HG02884 (cell line): ENCODE results near the gene ZNF524.
A peak's percentile ranks its signal among the peaks of the same experiment; 100 is the strongest.
"Not testable (repeated sequence)": the region's sequence is repeated elsewhere in the genome, so short reads cannot be mapped to it uniquely, and the experiment has no call there.

Experiments used
- ATAC-seq: cut with Tn5 transposase; IDR thresholded peaks from one replicate; pipeline ENCODE4 v1.9.1; 2021; ENCODE audit warnings: mild to moderate bottlenecking, moderate library complexity; ENCODE audit not compliant: unreplicated experiment

Gene ZNF524, protein sequence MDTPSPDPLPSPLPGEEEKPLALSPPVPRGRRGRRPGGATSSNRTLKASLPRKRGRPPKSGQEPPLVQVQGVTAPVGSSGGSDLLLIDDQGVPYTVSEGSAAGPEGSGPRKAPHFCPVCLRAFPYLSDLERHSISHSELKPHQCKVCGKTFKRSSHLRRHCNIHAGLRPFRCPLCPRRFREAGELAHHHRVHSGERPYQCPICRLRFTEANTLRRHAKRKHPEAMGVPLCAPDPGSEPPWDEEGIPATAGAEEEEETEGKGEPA

DNA sequence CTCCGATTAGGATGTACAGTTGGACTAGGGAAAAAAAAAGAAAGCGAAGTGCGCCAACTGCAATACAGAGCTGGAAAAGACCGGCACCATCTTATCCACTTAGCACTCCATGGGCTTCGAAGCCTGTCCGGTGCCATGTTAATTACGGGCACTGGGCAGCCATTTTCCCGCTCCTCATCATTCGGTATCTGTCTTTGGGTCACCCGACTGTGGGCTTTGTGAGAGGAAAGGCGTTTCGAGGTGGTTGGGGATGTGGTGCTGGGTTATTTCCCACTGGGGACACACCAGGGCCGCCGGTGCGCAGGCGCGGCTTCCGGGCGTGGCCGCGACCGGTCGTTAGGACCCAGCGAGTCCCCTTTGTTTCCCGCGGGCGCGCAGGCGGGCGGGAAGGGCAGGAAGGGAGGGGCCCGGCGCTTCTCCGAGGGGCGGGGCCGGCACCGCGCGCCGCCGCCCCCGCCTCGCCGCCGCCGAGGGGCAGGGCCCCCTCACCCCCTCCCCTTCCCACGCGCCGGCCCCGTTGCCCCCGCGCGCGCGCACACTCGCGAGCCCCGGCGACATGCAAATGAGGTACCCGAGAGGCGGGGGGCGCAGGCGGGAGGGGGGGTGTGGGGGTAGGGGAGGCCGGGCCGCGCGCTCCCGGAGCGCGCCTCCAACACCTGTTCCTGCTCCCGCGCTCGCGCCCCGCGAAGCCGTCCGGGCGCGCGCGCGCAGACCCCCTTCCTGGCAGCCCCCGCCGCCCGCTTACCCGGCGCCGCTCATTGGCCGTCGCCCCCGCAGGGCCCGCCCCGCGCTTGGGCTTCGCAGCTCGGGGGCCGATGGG lies at the start of gene ZNF524:
TSS of gene ZNF524 (plus strand) at position 447 of the 820 bp plus-strand sequence. CDS start 1,825 bp downstream, outside the sequence.
- peak; percentile 36 for ATAC-seq

DNA sequence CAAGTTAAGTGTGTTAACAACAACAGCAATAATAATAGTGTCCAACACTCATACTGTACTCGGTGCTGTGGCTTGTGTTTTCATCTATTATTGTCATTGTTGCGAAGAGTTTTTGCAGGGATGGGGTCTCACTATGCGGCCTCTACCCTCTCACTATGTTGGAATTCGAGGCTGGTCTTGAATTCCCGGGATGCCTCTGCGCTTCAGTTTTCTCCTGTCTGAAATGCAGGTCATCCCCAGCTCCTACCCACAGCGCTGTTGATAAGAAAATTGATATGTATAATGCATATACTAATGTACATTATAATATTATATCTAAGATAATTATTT lies 49.8 kb upstream of the ZNF524 start:
- no peak for ATAC-seq

DNA sequence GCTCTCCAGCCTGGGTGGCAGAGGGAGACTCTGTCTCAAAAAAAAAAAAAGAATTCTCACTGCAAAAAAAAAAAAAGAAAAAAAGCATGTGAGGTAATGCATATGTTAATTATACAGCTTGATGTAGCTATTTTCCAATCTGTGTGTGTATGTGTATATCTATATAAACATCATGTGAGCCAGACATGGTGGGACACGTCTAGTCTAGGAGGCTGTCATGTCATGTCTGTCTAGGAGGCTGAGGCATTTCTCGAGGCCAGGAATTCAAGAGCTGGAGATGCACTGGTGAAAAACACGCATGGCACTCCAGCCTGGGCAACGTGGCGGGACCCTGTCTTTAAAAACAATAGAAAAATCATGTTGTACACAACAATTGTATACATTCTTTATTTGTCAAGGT lies 47.9 kb upstream of the ZNF524 start:
- ATAC-seq: no peak

DNA sequence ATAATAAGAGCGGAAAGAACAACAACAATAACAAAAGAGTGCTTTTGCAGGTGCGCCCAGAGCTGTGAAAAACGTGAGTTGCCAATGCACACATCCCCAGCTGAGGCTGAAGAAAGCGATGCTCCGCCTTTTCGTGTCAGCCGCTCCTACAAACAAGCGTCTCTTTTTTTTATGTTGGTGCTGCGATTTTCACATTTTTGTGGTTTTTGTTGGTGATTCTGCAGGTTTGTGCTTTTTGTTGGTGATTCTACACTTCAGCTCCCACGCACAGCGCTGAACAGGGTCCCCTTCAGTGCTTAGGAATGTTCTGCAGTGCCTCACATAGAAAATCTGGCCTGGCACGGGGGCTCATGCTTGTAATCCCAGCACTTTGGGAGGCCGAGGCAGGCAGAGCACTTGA lies 47.5 kb upstream of the ZNF524 start:
- ATAC-seq: no peak

DNA sequence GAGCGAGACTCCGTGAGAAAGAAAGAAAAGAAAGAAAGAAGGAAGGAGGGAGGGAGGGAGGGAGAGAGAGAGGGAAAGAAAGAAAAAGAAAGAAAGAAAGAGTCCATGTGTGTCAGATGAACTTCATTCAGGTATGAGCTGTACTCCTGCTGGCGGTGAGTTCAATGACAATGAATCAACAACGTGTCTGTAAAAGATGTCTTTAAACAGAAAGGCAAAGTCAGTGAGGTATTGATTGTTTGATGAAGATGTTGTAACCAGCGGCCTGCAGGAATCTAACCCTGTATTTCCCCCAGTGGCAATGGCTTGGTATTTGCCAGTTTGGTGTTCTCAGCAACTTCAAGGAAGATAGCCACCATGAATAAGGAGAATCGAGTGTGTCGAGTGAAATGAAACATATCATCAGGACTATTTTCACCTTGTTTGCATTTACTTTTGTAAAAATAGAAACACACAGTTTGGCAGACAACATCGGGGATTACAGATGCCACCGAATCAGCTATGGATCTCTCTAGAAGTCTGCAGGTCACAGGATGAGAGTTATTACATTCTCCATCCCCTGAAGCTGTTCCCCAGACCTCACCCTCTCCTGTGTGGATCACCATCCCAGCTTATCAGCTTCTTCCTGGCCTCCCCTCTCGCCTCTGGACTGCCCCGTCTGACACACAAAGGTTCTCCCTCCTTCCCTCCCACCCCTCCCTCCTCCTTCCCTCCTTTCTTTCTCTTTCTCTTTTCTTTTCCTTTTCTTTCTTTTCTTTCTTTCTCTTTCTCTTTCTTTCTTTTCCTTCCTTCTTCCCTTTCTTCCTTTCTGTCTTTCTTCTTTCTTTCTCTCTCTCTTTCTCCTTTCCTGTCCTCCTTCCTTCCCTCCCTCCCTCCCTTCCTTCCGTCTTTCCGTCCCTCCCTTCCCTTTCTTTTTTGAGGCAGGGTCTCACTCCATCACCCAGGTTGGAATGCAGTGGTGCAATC lies 46.6 kb upstream of the ZNF524 start:
- ATAC-seq: no peak

DNA sequence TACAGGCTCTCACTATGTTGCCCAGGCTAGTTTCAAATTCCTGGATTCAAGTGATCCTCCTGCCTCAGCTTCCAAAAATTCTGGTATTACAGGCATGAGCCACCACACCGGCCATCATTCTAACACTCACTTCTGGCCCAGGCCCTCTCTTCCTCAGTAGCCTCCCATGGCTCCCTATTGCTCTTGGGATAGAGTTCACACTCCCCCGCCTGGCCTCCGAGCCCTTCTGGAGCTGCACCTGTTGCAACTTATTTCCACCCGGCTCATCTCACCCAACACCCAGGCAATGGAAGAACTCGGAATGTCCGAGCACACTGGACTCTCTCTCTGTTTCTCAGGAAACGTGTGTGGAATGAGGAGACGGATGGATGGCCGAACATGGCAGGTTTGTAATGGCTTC lies 45.8 kb upstream of the ZNF524 start:
- ATAC-seq: no peak

DNA sequence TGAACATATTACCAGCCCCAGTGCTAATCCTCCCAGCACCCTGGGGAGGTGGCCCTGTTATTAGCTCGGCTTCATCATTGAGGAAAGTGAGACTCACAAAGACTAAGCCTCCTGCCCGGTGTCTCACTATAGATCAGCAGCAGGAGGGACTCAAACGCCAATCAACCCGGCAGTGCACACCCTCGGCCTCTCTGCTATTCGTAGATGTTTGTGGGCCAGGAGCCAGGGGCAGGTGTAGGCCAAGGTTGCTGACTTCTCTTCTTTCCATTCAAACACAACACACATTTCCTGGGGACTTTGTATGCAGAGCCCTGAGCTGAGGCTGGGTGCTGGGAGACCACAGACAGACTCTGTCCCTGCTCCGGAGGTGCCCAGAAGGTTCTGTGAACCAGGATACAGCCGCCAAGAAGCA lies 45.3 kb upstream of the ZNF524 start:
- ATAC-seq: no peak

DNA sequence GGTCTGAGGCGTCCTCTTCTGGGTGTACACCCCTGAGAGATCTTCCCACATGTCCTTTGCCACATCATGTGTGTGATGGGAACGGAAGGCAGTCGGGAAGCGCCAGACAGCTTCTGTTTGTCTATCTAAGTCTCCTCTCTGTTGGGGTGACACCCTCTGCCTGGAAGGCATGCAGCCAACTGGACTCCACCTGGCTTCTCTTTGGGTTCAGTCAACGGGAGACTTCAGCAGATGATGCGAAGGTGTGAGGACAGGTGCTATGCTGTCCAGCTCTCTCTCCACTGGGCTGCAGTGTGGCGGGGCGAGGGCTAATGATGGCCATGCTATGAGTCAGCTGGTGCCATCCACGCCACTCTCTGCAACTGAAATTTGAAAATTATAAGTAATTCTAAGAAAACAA lies 40.4 kb upstream of the ZNF524 start:
- ATAC-seq: no peak

DNA sequence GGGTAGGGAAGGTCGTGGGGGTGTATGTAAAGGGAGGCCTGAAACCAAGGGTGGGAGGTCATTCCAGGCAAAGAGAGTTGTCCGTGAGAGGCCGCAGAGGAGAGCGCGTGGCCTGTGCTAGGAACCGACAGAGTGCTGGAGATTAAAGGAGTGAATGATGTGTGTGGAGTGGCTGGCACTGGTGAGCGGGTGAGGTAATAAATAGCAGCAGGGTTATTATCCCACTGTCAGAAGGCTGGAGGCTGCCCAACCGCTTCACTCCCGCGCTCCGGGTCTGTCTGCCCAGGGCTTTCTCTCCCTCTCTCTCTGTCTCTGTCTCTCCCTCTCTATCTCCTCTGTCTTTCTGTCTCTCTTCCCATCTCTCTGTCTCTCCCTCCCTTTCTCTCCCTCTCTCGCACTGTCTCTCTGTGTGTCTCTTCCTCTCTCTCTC lies 36.8 kb upstream of the ZNF524 start:
- ATAC-seq: no peak

DNA sequence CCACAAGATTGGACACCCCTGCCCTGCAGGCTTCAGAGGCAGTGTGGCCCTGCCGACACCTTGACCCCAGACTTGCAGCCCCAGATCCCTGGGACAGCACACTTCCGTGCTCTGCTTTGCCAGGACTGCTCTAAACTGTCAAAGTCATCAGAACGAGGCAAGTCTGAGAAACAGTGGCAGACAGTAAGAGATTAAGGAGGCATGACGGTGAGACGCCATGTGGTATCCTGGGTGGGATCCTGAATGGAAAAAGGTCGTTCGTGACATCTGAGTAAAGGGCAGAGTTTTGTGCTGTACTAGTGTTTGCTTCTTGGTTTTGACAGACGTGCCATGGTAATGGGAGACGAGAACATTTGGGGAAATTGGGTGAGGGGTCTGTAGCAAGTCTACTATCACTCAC lies 33.3 kb upstream of the ZNF524 start:
- ATAC-seq: no peak

DNA sequence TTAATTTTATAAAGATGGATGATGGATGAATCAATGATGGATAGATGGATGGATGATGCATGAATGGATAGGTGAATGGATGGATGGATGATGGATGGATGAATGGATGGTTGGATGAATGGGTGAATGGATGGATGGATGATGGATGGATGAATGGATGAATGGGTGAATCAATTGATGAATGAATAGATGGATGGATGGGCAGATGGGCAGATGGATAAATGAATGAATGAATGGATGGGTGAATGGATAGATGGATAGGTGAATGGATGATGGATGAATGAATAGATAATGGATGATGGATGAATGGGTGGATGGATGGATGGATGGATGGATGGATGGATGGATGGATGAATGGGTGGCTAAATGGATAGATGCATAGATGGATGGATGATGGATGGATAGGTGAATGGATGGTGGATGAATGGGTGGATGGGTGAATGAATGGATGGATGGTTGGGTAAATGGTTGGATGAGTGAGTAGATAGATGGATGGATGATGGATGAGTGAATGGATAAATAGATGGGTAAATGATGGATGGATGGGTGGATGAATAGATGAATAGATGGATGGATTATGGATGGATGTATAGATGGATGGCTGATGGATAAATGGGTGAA lies 32.3 kb upstream of the ZNF524 start:
- no peak for ATAC-seq

DNA sequence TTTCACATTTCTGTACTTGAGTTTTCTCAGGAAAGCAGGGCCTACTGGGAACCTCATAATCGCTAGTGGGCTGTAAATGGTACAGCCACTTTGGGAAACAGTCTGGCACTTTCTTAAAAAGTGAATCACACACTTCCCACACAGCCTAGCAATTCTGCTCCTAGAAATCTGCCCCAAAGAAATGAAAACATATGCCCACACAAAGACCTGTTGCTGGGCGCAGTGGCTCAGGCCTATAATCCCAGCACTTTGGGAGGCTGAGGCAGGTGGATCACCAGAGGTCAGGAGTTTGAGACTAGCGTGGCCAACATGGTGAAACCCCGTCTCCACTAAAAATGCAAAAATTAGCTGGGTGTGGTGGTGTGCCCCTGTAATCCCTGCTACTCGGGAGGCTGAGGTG lies 30.6 kb upstream of the ZNF524 start:
- not testable (repeated sequence) for ATAC-seq

DNA sequence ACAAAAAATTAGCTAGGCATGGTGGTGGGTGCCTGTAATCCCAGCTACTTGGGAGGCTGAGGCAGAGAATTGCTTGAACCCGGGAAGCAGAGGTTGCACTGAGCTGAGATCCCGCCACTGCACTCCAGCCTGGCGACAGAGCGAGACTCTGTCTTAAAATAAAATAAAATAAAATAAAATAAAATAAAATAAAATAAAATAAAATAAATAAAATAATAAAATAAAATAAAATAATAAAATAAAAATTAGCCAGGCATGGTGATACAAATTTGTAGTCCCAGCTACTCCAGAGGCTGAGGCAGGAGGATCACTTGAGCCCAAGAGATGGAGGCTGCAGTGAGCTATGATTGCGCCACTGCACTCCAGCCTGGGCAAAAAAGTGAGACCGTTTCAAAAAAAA lies 26.2 kb upstream of the ZNF524 start:
- ATAC-seq: not testable (repeated sequence)

DNA sequence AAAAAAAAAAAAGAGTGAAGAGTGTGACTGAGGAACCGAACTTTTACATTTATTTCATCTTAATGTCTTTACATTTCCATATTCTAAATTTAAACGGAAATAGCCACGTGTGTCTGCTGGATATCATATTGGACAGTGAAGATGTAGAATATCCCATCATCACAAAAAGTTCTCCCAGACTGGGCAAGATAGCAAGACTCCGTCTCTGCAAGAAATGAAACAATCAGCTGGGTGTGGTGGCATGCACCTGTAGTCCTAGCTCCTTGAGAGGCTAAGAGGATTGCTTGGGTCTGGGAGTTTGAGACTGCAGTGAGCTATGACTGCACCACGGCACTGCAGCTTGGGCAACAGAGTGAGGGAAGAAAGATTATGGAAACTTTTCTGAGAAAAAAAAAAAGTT lies 23.3 kb upstream of the ZNF524 start:
- no peak for ATAC-seq

DNA sequence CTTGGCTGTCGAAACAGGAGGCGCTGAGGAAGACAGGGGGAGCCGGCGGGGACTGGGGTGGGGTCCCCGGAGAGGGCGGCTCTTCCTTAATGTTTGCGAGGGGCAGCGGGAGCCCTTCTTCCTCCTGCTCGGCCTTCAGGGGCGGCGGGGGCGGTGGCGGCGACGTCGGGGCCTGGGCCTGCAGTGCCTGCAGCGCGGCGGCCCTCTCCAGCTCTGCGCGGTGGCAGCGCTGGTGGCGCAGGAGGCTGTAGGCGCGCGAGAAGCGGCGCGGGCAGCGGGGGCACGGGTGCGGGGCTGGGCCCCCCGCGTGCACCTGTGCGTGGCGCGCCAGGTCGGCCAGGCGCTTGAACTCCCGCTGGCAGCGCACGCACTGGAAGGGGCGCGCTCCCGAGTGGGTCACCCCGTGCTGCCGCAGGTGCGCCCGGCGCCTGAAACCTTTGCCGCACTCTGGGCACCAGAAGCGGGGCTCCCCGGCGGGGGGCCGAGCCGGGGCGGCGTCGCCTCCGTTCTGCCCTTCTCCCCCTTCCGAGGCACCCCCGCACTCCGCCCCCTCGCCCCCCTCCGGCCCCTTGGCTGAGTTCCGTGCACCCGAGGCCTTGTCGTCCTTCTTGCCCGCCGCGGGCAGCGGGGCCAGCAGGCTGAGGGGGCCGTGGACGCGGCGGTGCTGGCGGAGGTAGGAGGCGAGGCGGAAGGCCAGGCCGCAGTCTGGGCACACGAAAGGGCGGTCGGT lies 21.9 kb upstream of the ZNF524 start:
- ATAC-seq: no peak

DNA sequence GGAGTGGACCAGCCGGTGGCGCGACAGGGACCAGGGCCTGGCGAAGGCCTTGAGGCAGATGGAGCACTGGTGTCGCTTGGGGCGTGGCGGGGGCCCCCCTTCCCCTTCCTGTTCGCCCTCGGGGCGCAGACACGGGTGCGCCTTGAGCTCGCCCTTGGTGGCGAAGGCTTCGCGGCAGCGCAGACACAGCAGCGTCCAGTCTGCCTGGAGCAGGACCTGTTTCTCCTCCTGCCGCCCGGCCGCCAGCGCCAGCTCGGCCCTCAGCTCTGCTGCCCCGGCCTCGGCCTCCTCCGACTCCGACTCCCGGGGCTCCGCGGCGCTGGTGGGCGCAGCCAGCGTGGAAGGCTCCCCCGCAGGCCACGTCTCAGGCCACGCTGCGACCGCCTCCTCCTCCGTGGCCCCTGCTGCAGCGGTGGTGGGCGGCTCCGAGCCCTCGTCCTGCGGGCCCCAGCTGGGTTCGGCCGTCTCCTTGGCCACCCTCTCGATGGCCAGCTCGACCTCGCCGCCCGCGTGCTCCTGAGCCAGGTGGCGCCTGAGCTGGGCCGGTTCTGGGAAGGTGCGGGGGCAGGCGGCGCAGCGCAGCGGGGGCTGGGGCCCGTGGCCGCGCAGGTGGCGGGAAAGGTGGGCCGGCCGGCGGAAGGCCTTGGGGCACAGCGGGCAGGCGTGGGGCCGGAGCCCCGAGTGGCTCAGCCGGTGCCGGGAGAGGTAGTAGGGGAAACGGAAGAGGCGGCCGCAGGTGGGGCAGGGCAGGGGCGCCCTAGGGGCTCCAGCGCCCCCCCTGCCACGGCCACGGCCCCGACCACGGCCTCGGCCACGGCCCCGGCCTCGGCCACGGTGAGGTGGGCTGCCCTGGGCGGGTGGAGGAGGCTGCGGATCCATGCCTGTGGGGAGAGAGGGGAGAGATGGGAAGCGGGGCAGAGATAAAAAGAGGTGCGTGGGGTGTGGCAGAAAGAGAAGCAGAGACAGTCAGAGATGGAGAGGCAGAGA lies 21.0 kb upstream of the ZNF524 start:
- ATAC-seq: no peak

DNA sequence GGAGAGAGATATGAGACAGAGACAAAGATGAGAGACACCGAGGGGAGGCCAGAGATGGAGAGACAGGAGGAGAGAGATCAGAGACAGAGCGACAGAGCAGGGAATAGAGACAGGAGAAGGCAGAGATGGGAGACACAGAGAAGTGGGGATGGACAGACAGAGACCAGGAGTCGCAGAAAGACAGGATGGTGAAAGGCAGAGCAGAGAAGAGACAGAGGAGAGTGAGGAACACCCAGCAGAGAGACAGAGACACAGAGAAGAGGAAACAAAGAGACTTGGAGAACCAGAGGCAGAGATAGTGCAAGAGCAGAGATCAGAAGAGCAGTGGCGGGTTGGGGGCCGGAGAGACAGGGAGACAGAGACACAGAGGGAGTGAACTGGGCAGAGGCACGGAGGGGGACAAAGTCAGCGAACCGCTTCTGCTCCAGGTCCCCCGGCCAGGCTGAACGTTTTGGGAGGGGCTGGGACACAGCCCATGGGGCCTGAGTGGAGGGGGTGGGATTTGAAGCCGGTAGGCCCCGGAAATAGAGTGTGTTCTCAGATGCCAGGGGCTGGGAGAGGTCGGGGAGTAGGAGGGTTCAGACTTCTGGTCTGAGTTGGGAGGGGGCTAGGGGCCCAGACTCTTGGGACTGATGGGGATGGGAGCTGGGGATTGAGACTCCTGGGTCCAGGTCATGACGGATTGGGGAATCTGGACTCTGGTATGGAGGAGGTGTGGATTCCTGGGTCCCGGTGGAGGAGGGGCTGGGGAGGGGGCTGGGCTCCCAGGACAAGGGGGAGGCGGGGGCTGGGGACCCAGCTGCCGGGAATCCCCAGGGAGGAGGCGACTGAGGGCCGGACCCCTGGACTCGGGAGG lies 20.1 kb upstream of the ZNF524 start:
- no peak for ATAC-seq

DNA sequence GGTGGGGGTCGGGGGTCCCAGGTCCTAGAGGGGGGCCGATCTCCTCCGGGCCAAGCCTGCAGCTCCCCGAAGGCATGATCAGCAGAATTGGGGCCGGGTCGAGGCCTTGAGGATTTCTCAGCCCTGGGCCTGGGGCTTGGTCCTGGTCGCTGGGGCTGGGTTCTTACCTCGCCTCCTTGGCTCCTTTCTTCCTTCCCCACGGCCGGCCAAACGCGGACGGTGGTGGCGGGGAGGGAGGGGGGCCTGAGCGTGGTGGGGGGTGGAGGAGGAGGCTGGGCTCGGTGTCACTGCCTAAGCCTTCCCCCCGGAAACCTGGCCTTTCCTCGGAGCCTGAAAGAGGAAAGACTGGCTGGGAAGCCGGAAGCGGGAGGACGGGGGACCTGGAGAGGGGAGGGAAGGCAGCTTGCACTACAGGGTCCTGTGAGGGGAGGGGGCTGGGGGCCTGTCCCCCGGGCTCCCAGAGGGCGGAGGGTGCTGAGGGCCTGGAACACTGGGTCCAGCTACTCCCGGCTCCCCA lies 19.4 kb upstream of the ZNF524 start, which contains the start of gene ZNF579:
TSS of gene ZNF579 (minus strand) at position 221 of the 517 bp plus-strand sequence. CDS start 1,209 bp downstream, outside the sequence.
- ATAC-seq: no peak
